Cardiac fibroblast (primary cell): ENCODE measurements around the gene PC.
"Not testable (repeated sequence)": the region's sequence is repeated elsewhere in the genome, so short reads cannot be mapped to it uniquely, and the experiment has no call there.

Source experiments
- DNase-seq, 2 donors: peaks; one replicate each; pipeline versions ENCODE4 v3.0.0 to v3.0.0-alpha.2; 2010; ENCODE audit warnings: low read depth in 2 of 2
- H3K4me3 ChIP-seq, 2 donors: replicated peaks in 1 of 2; 1 replicate in 1 of 2; 2 replicates in 1 of 2; pipeline ENCODE4 v1.5.1; 2011; ENCODE audit warnings: low read depth in 2 of 2, low read length in 2 of 2, mild to moderate bottlenecking in 2 of 2, moderate library complexity in 1 of 2
- CTCF ChIP-seq: IDR thresholded peaks from one replicate; pipeline ENCODE4 v1.5.1; 2011; ENCODE audit warnings: low read depth, mild to moderate bottlenecking, low read length, inconsistent platforms

Gene PC

GRCh38 chr11:66840317-66841091, 117.7 kb downstream of the PC start:
- TF ChIP-seq CTCF, result no peak
- DNase-seq, result no peak
- no peak overlapping the region for H3K4me3 ChIP-seq

DNA sequence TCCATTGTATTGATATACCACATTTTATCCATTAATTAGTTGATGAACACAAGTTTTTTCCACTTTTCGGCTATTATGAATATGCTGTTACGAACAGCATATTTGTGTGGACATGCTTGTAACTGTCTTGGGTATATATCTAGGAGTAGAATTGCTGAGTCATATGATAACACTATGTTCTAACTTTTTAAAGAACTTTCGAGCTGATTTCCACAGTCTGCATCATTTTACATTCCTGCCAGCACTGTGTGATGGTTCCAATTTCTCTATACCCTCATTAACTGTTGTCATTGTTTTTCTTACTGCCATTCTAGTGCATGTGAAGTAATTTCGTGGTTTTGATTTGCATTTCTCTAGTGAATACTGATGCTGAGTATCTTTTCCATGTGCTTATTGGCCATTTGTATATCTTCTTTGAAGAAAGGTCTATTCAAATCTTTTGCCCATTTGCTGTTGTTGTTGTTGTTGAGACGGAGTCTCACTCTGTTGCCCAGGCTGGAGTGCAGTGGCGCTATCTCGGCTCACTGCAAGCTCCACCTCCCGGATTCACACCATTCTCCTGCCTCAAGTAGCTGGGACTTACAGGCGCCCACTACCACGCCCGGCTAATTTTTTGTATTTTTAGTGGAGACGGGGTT, 122.3 kb downstream of the PC start:
- no peak for TF ChIP-seq CTCF
- H3K4me3 ChIP-seq, result no peak overlapping the region
- peak; percentile 73 to 76 for DNase-seq

DNA sequence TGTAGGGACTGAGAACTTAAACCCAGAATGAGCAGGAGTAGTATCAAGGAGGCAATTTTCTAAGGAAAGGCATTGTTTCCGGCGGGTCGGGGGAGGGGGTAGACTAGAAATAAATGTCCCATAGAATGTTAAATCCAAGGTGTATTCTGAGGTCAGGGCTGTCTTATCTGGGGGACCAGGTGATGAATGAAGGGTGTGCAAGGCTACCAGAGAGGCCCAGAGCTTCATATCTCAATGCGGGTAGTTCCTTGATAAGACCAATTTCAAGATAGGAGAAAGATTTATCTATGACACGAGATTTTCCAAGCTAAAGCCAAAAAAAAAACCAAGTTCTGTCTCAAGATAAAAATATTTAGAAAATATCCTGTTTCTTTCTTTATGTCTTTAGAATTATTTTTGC, 123.2 kb downstream of the PC start:
- H3K4me3 ChIP-seq, result no peak overlapping the region
- no peak for TF ChIP-seq CTCF
- DNase-seq, result no peak

GRCh38 chr11:66834539-66834845, 123.7 kb downstream of the PC start:
- no peak for DNase-seq
- no peak overlapping the region for H3K4me3 ChIP-seq
- no peak for TF ChIP-seq CTCF

GRCh38 chr11:66824573-66824972, 133.6 kb downstream of the PC start:
- not testable (repeated sequence) for H3K4me3 ChIP-seq, DNase-seq

- no peak overlapping the region for H3K4me3 ChIP-seq
- no peak for DNase-seq
- no peak for TF ChIP-seq CTCF
Observed at GRCh38 chr11:66823700-66824099, 134.5 kb downstream of the PC start.

DNA sequence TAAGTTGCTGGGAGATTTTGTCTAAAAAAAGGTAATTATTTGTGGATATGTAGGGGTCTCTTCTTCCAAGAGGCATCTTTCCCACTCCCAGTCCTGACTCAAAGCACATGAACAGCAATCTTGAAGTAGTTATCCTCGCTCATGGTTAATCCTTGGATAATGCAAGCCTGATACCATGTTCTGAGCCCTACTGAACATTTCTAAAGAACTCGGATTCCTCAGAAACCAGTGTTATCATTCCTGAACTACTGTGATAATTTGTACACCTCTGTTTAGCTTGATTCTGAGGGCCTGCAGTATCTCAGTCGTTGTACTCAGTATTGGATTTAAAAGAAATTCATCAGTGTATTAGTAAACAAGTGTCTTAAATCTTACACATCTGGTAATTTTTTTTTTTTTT, 137.3 kb downstream of the PC start:
- no peak for DNase-seq
- no peak for TF ChIP-seq CTCF
- H3K4me3 ChIP-seq, result no peak overlapping the region
